ENCODE measurements around the gene TIRAP. TPM values are rescaled to one million over a fixed set of nuclear protein-coding genes. Genes with fewer than 3 reads are reported as not detected.
A peak's percentile ranks its signal among the peaks of the same experiment; 100 is the strongest.

TIRAP gene
- total RNA-seq, 4 donors from 2014 or later: 9.2 to 13.1 (median 10.1) TPM

DNA sequence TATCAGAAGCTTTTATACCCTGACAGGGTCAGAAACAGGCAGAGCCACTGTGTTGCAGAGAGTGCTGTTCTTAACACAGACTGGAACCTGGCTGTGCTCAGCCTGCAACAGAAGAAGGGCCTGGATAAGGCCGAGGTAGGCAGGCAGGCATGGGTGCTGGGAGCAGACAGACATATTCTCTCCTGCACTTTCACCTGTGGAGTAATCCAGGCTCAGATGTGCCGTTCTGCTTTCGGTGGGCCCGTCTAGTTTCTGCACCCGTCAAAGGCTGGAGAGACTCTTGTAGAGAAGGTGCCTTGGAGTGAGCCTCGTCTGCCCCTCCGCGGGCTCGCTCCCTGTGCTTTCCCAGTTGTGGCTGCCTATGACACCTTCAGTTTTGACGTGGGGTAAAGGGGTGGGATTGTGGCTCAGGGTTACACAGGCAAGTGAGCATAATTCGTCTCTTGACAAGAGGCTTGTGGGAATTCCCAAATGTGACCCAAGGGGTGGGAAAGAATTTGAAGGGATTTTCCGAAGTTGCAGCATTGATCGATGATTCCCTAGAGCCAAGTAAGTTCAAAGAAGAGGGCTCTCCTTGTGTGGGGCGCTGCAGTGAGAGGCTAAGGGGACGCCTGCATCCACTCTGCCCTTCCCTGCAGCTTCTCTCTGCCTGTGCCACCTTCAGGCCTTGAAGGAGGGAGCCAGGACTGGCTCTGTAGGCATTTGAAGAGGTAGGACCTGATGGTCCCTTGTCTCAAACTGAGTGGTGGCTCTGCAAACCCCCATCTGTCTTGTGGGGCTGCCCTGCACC lies 56.4 kb downstream of the TIRAP start:
- no peak for TF ChIP-seq POLR2A (IDR thresholded peaks at IDR 0.05)
- TF ChIP-seq, protein P1, sequence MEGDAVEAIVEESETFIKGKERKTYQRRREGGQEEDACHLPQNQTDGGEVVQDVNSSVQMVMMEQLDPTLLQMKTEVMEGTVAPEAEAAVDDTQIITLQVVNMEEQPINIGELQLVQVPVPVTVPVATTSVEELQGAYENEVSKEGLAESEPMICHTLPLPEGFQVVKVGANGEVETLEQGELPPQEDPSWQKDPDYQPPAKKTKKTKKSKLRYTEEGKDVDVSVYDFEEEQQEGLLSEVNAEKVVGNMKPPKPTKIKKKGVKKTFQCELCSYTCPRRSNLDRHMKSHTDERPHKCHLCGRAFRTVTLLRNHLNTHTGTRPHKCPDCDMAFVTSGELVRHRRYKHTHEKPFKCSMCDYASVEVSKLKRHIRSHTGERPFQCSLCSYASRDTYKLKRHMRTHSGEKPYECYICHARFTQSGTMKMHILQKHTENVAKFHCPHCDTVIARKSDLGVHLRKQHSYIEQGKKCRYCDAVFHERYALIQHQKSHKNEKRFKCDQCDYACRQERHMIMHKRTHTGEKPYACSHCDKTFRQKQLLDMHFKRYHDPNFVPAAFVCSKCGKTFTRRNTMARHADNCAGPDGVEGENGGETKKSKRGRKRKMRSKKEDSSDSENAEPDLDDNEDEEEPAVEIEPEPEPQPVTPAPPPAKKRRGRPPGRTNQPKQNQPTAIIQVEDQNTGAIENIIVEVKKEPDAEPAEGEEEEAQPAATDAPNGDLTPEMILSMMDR (IDR thresholded peaks at IDR 0.05): no peak
- Histone ChIP-seq H3K4me1 (peaks cover 6 to 17% of the 10 kb centered on the region in 2 donors), H3K36me3 (peaks cover 0 to 10% of the 10 kb centered on the region in 2 donors), H3K27ac (peak overlapping the region in 1 of 3 donors; percentile 47), H3K4me3 (replicated peaks in 1 of 3) (no peak overlapping the region), H3K27me3 (no peaks in the 10 kb centered on the region), H3K9me3 (no peaks in the 10 kb centered on the region)
- no peak for DNase-seq
- WGBS, 2 donors: 86 to 90% methylated on average over 15 of the region's 15 CpGs
- intact Hi-C loops (cut with DNase I): no loop called here

- intact Hi-C loops (cut with DNase I): no loop called here
- H3K27ac ChIP-seq: peak overlapping the region in 2 of 3 donors; percentile 35 to 47
- peaks cover 6 to 17% of the 10 kb centered on the region in 2 donors for H3K4me1 ChIP-seq
- no peak overlapping the region for H3K4me3 ChIP-seq (replicated peaks in 1 of 3)
- peak; percentile 71 to 80 for DNase-seq
- no peaks in the 10 kb centered on the region for H3K27me3 ChIP-seq
- WGBS, 2 donors: 38 to 53% methylated on average over 5 to 11 of the region's 11 CpGs
- no peaks in the 10 kb centered on the region for H3K9me3 ChIP-seq
- TF ChIP-seq POLR2A (IDR thresholded peaks at IDR 0.05): no peak
- TF ChIP-seq, protein P1 (IDR thresholded peaks at IDR 0.05): no peak
- peaks cover 0 to 12% of the 10 kb centered on the region in 2 donors for H3K36me3 ChIP-seq
Measured at GRCh38 chr11:126339863-126340434, 57.1 kb downstream of the TIRAP start.

- Histone ChIP-seq H3K27me3 (no peaks in the 10 kb centered on the region), H3K4me1 (peaks cover 6 to 17% of the 10 kb centered on the region in 2 donors), H3K9me3 (no peaks in the 10 kb centered on the region), H3K4me3 (replicated peaks in 1 of 3) (no peak overlapping the region), H3K36me3 (peaks cover 0 to 12% of the 10 kb centered on the region in 2 donors), H3K27ac (peak overlapping the region in 1 of 3 donors; percentile 47)
- intact Hi-C loops (cut with DNase I): no loop called here
- WGBS, 2 donors: 93 to 94% methylated on average over 7 of the region's 7 CpGs
- TF ChIP-seq POLR2A (IDR thresholded peaks at IDR 0.05): no peak
- TF ChIP-seq, protein P1 (IDR thresholded peaks at IDR 0.05): no peak
- DNase-seq: no peak
Measured at GRCh38 chr11:126340960-126341606, 58.2 kb downstream of the TIRAP start.

DNA sequence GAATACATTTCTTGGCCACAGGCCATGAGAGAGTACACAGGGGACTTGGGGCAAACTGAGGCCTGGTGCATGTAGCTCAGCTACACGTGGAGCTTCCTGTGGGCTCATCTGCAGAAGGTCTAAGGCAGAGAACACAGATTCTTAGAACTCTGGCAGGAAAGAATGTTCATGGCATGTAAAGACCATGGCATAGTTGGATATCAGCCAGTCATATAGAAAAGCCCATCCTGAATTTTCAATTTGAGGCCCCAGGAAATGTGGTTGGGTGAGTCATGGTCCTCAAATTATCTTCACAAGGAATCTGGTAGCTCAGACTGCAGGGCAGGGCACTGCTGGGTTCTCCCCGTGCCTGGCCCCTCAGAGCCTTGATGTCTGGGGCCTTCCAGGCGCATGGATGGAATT lies 58.9 kb downstream of the TIRAP start:
- 83 to 85% methylated on average over 2 to 3 of the region's 3 CpGs for WGBS, 2 donors
- intact Hi-C loops (cut with DNase I): no loop called here
- no peak for TF ChIP-seq POLR2A (IDR thresholded peaks at IDR 0.05)
- TF ChIP-seq, protein P1 (IDR thresholded peaks at IDR 0.05): no peak
- H3K9me3 ChIP-seq: no peaks in the 10 kb centered on the region
- peaks cover 6 to 17% of the 10 kb centered on the region in 2 donors for H3K4me1 ChIP-seq
- H3K27ac ChIP-seq: no peak overlapping the region
- no peak for DNase-seq
- H3K27me3 ChIP-seq: no peaks in the 10 kb centered on the region
- no peak overlapping the region for H3K4me3 ChIP-seq (replicated peaks in 1 of 3)
- H3K36me3 ChIP-seq: peaks cover 0 to 12% of the 10 kb centered on the region in 2 donors
